ENCODE data around the gene HMG20A. TPM values are rescaled to one million over a fixed set of nuclear protein-coding genes. Genes with fewer than 3 reads are reported as not detected.

The HMG20A gene
- total and polyA plus RNA-seq, 12 donors = 14.0 to 57.2 (median 38.9) TPM

- H3K4me3 ChIP-seq = no peak overlapping the region
- no peaks in the 10 kb centered on the region for H3K4me1 ChIP-seq (replicated peaks in 1 of 2)
- WGBS, 4 donors = 85 to 92% (median 89%) methylated on average over 8 to 12 of the region's 12 CpGs
- H3K27me3 ChIP-seq = no peaks in the 10 kb centered on the region
- H3K36me3 ChIP-seq (replicated peaks in 1 of 2) = no peaks in the 10 kb centered on the region
- H3K9me3 ChIP-seq (replicated peaks in 1 of 3) = no peaks in the 10 kb centered on the region
- TF ChIP-seq CTCF (IDR thresholded peaks at IDR 0.05) = no peak
- TF ChIP-seq POLR2A (IDR thresholded peaks at IDR 0.05) = no peak
- intact Hi-C loops (cut with DNase I) = no loop called here
- no peak for DNase-seq
- no peak overlapping the region for H3K27ac ChIP-seq
Measured at GRCh38 chr15:77528290-77528967, 107.7 kb downstream of the HMG20A start.

GRCh38 chr15:77528968-77529319, 108.3 kb downstream of the HMG20A start:
- Histone ChIP-seq H3K4me1 (replicated peaks in 1 of 2) (no peaks in the 10 kb centered on the region), H3K27ac (no peak overlapping the region), H3K4me3 (no peak overlapping the region), H3K36me3 (replicated peaks in 1 of 2) (no peaks in the 10 kb centered on the region), H3K27me3 (no peaks in the 10 kb centered on the region), H3K9me3 (replicated peaks in 1 of 3) (no peaks in the 10 kb centered on the region)
- no peak for TF ChIP-seq POLR2A (IDR thresholded peaks at IDR 0.05)
- TF ChIP-seq CTCF (IDR thresholded peaks at IDR 0.05) = no peak
- intact Hi-C loops (cut with DNase I) = no loop called here
- WGBS, 4 donors = 62 to 76% (median 69%) methylated on average over 5 to 12 of the region's 12 CpGs
- DNase-seq = no peak

GRCh38 chr15:77529394-77530159, 108.9 kb downstream of the HMG20A start:
- Histone ChIP-seq H3K9me3 (replicated peaks in 1 of 3) (no peaks in the 10 kb centered on the region), H3K4me3 (no peak overlapping the region), H3K36me3 (replicated peaks in 1 of 2) (no peaks in the 10 kb centered on the region), H3K4me1 (replicated peaks in 1 of 2) (no peaks in the 10 kb centered on the region), H3K27ac (no peak overlapping the region), H3K27me3 (no peaks in the 10 kb centered on the region)
- DNase-seq = no peak
- WGBS, 4 donors = 72 to 93% (median 91%) methylated on average over 5 to 10 of the region's 10 CpGs
- TF ChIP-seq POLR2A (IDR thresholded peaks at IDR 0.05) (no peak), CTCF (IDR thresholded peaks at IDR 0.05) (no peak)
- intact Hi-C loops (cut with DNase I) = no loop called here

GRCh38 chr15:77530576-77530975, 109.9 kb downstream of the HMG20A start:
- no peak overlapping the region for H3K27ac ChIP-seq
- no peak for DNase-seq
- no peaks in the 10 kb centered on the region for H3K4me1 ChIP-seq (replicated peaks in 1 of 2)
- WGBS, 4 donors = 74 to 90% (median 83%) methylated on average over 7 of the region's 7 CpGs
- no peaks in the 10 kb centered on the region for H3K36me3 ChIP-seq (replicated peaks in 1 of 2)
- no peak for TF ChIP-seq POLR2A (IDR thresholded peaks at IDR 0.05)
- no peak for TF ChIP-seq CTCF (IDR thresholded peaks at IDR 0.05)
- intact Hi-C loops (cut with DNase I) = no loop called here
- no peaks in the 10 kb centered on the region for H3K9me3 ChIP-seq (replicated peaks in 1 of 3)
- H3K27me3 ChIP-seq = no peaks in the 10 kb centered on the region
- H3K4me3 ChIP-seq = no peak overlapping the region

Measured in adrenal gland (tissue), 12 donors.